Gastroesophageal sphincter (tissue), 4 donors: ENCODE data around the gene THSD1. TPM values are rescaled to one million over a fixed set of nuclear protein-coding genes. Genes with fewer than 3 reads are reported as not detected.
"Not testable (repeated sequence)": the region's sequence is repeated elsewhere in the genome, so short reads cannot be mapped to it uniquely, and the experiment has no call there.

Source experiments
- ATAC-seq: fragments of 150-250 bp; one replicate; pipeline ENCODE4 v1.9.1; 2016; ENCODE audit warnings: mild to moderate bottlenecking, moderate library complexity
- H3K27ac ChIP-seq, 4 donors: fragments of 200-600 bp; sonication (generic) in 3 of 4; 1 replicate in 3 of 4; 2 replicates in 1 of 4; pipeline ENCODE4 v1.5.1; 2016 to 2019
- H3K27me3 ChIP-seq: fragments of 200-600 bp; sonication (generic); one replicate; pipeline ENCODE4 v1.5.1; 2019
- H3K36me3 ChIP-seq, 2 donors: fragments of 200-600 bp; sonication (generic); one replicate each; pipeline ENCODE4 v1.5.1; 2019; ENCODE audit warnings: control low read depth in 1 of 2
- H3K4me1 ChIP-seq, 3 donors: fragments of 200-600 bp; sonication (generic); 1 replicate in 2 of 3; 2 replicates in 1 of 3; pipeline ENCODE4 v1.5.1; 2016 to 2019; ENCODE audit warnings: control low read depth in 2 of 3
- H3K4me3 ChIP-seq, 2 donors: fragments of 200-600 bp; sonication (generic); one replicate each; pipeline ENCODE4 v1.5.1; 2019; ENCODE audit warnings: mild to moderate bottlenecking in 1 of 2, moderate library complexity in 1 of 2
- H3K9me3 ChIP-seq, 3 donors: fragments of 200-600 bp; sonication (generic); one replicate each; pipeline ENCODE4 v1.5.1; 2017 to 2019; ENCODE audit warnings: control low read depth in 2 of 3
- CTCF ChIP-seq, 4 experiments: fragments of 200-600 bp in 2 of 4; fragments of 450-650 bp in 2 of 4; sonication (generic) in 1 of 4; IDR thresholded peaks; one replicate each; pipeline ENCODE4 v1.5.1; 2017 to 2019; ENCODE audit warnings: antibody characterized with exemption in 4 of 4, mild to moderate bottlenecking in 2 of 4, moderate library complexity in 2 of 4
- EP300 ChIP-seq: sonication (generic); formaldehyde crosslinking; IDR thresholded peaks from one replicate; pipeline ENCODE4 v1.6.1; 2017; ENCODE audit warnings: antibody characterized with exemption, mild to moderate bottlenecking
- POLR2A ChIP-seq, 2 donors: fragments of 450-650 bp; IDR thresholded peaks; one replicate each; pipeline ENCODE4 v1.6.1; 2017; ENCODE audit warnings: antibody characterized with exemption in 2 of 2, mild to moderate bottlenecking in 2 of 2, moderate library complexity in 1 of 2
- POLR2AphosphoS5 ChIP-seq: sonication (generic); formaldehyde crosslinking; IDR thresholded peaks from one replicate; pipeline ENCODE4 v1.6.1; 2017; ENCODE audit warnings: antibody characterized with exemption
- WGBS, 2 donors: methylation state at CpG; one replicate each; pipeline ENCODE4 v1.1.5; 2018; ENCODE audit warnings: low coverage in 1 of 2; 5-methylcytosine and 5-hydroxymethylcytosine counted together
- total RNA-seq, 4 donors: library from RNA; depleted of rRNA; stranded (reverse); fragments of >200 nt; gene quantifications; one replicate each; pipeline ENCODE4 v1.1.0, GENCODE V29; 2016

The THSD1 gene
- total RNA-seq, 4 donors from 2014 or later = 3.9 to 8.9 (median 6.2) TPM

- H3K27me3 ChIP-seq = peaks cover 1% of the 10 kb centered on the region
- peaks cover 0 to 76% of the 10 kb centered on the region in 2 donors for H3K36me3 ChIP-seq
- no peaks in the 10 kb centered on the region for H3K9me3 ChIP-seq
- TF ChIP-seq POLR2A (IDR thresholded peaks at IDR 0.05) (no peak), EP300 (no peak), CTCF (IDR thresholded peaks at IDR 0.05) (no peak), POLR2AphosphoS5 (no peak)
- WGBS, 2 donors = 56 to 100% methylated on average over 1 of the region's 1 CpG
- ATAC-seq = no peak
- H3K4me1 ChIP-seq = no peaks in the 10 kb centered on the region
- H3K4me3 ChIP-seq = no peak overlapping the region
- no peak overlapping the region for H3K27ac ChIP-seq
Observed at GRCh38 chr13:52412128-52412527, 6.2 kb upstream of the THSD1 start.

GRCh38 chr13:52411629-52412028, 5.7 kb upstream of the THSD1 start:
- TF ChIP-seq POLR2A (IDR thresholded peaks at IDR 0.05) = no peak
- no peak for TF ChIP-seq POLR2AphosphoS5
- no peak for TF ChIP-seq EP300
- no peak for TF ChIP-seq CTCF (IDR thresholded peaks at IDR 0.05)
- WGBS, 2 donors = 75 to 76% methylated on average over 4 of the region's 4 CpGs
- ATAC-seq = no peak
- Histone ChIP-seq H3K27ac (no peak overlapping the region), H3K4me3 (no peak overlapping the region), H3K27me3 (peaks cover 5% of the 10 kb centered on the region), H3K4me1 (peaks cover 0 to under 1% (median 0%) of the 10 kb centered on the region in 3 donors), H3K36me3 (peaks cover 0 to 71% of the 10 kb centered on the region in 2 donors), H3K9me3 (no peaks in the 10 kb centered on the region)

GRCh38 chr13:52408071-52408658, 2.2 kb upstream of the THSD1 start:
- H3K4me1 ChIP-seq = peaks cover 0 to 20% (median 5%) of the 10 kb centered on the region in 3 donors
- WGBS, 2 donors = no CpG with 5 or more reads among the region's 33 CpGs
- not testable (repeated sequence) for H3K4me3 ChIP-seq, H3K27ac ChIP-seq, ATAC-seq, H3K9me3 ChIP-seq
- H3K36me3 ChIP-seq = peaks cover 0 to 37% of the 10 kb centered on the region in 2 donors
- peaks cover 27% of the 10 kb centered on the region for H3K27me3 ChIP-seq

- Histone ChIP-seq H3K4me1 (peaks cover 0 to 20% (median 5%) of the 10 kb centered on the region in 3 donors), H3K36me3 (peaks cover 0 to 29% of the 10 kb centered on the region in 2 donors), H3K27me3 (peaks cover 27% of the 10 kb centered on the region)
- 90% methylated on average over 2 of the region's 12 CpGs; no CpG with 5 or more reads in 1 of the 2 donors for WGBS, 2 donors
- H3K9me3 ChIP-seq, H3K4me3 ChIP-seq, H3K27ac ChIP-seq, ATAC-seq: not testable (repeated sequence)
Observed at GRCh38 chr13:52407436-52407835, 1.5 kb upstream of the THSD1 start.

- peaks cover 0 to 21% of the 10 kb centered on the region in 2 donors for H3K36me3 ChIP-seq
- ATAC-seq = no peak
- no peak for TF ChIP-seq CTCF (IDR thresholded peaks at IDR 0.05)
- no peak for TF ChIP-seq POLR2A (IDR thresholded peaks at IDR 0.05)
- TF ChIP-seq EP300 = no peak
- no peak for TF ChIP-seq POLR2AphosphoS5
- WGBS, 2 donors = 41 to 50% methylated on average over 4 of the region's 4 CpGs
- H3K27me3 ChIP-seq = peaks cover 27% of the 10 kb centered on the region
- no peaks in the 10 kb centered on the region for H3K9me3 ChIP-seq
- H3K4me3 ChIP-seq = peak overlapping the region in 1 of 2 donors; percentile 60
- peaks cover 0 to 20% (median 5%) of the 10 kb centered on the region in 3 donors for H3K4me1 ChIP-seq
- H3K27ac ChIP-seq = peak overlapping the region in 3 of 4 donors; percentile 38 to 77 (median 52)
Observed at GRCh38 chr13:52406629-52407028, 657 bp upstream of the THSD1 start.

- TF ChIP-seq POLR2AphosphoS5 (no peak), POLR2A (IDR thresholded peaks at IDR 0.05) (no peak), CTCF (IDR thresholded peaks at IDR 0.05) (no peak), EP300 (no peak)
- Histone ChIP-seq H3K36me3 (peaks cover 0 to 11% of the 10 kb centered on the region in 2 donors), H3K4me3 (peak overlapping the region; percentile 25 to 60), H3K27me3 (peaks cover 27% of the 10 kb centered on the region), H3K27ac (peak overlapping the region in 3 of 4 donors; percentile 38 to 77 (median 52)), H3K4me1 (peaks cover 0 to 20% (median 5%) of the 10 kb centered on the region in 3 donors), H3K9me3 (no peaks in the 10 kb centered on the region)
- ATAC-seq = no peak
- WGBS, 2 donors = 7 to 12% methylated on average over 8 to 14 of the region's 14 CpGs
Observed at GRCh38 chr13:52405369-52405766, 604 bp downstream of the THSD1 start.
